BE2C (cell line): Measurements from ENCODE around the gene OCA2.
"Not testable (repeated sequence)": the region's sequence is repeated elsewhere in the genome, so short reads cannot be mapped to it uniquely, and the experiment has no call there.

Source experiments
- DNase-seq: peaks from one replicate; pipeline ENCODE4 v3.0.0-alpha.2; 2020
- H3K27me3 ChIP-seq: fragments of 250-450 bp; sonication (Bioruptor Pico); 2 replicates; pipeline ENCODE4 v1.5.1; 2020; ENCODE audit warnings: mild to moderate bottlenecking
- H3K36me3 ChIP-seq: fragments of 250-450 bp; sonication (Bioruptor Pico); 2 replicates; pipeline ENCODE4 v1.5.1; 2020; ENCODE audit warnings: mild to moderate bottlenecking
- H3K4me1 ChIP-seq: fragments of 250-450 bp; sonication (Bioruptor Pico); 2 replicates; pipeline ENCODE4 v1.5.1; 2020
- H3K4me3 ChIP-seq: 2 replicates; pipeline ENCODE4 v1.5.1; 2011; ENCODE audit warnings: low read depth, low read length
- H3K9me3 ChIP-seq: fragments of 250-450 bp; sonication (Bioruptor Pico); 2 replicates; pipeline ENCODE4 v1.5.1; 2020
- CTCF ChIP-seq: IDR thresholded peaks from 2 replicates; pipeline ENCODE4 v1.5.1; 2012; ENCODE audit warnings: mild to moderate bottlenecking, low read depth, low read length

Gene OCA2

GRCh38 chr15:27714675-27715074 is 384.4 kb downstream of the OCA2 start:
- H3K4me1 ChIP-seq, result no peaks in the 10 kb centered on the region
- TF ChIP-seq CTCF, result peak; percentile 21; the same call in 1 of the 2 replicates
- DNase-seq, result no peak
- H3K36me3 ChIP-seq, result no peaks in the 10 kb centered on the region
- H3K9me3 ChIP-seq, result no peaks in the 10 kb centered on the region; the same call in 1 of the 2 replicates
- no peaks in the 10 kb centered on the region for H3K27me3 ChIP-seq
- no peak overlapping the region for H3K4me3 ChIP-seq

GRCh38 chr15:27713850-27714249 is 385.3 kb downstream of the OCA2 start:
- not testable (repeated sequence) for H3K27me3 ChIP-seq, H3K9me3 ChIP-seq, DNase-seq, H3K36me3 ChIP-seq, H3K4me3 ChIP-seq, H3K4me1 ChIP-seq

GRCh38 chr15:27707257-27707656 is 391.9 kb downstream of the OCA2 start:
- H3K36me3 ChIP-seq, result no peaks in the 10 kb centered on the region
- no peak for DNase-seq

GRCh38 chr15:27706300-27706699 is 392.8 kb downstream of the OCA2 start:
- no peak for DNase-seq
- no peak for TF ChIP-seq CTCF
- no peak overlapping the region for H3K4me3 ChIP-seq

More at GRCh38 chr15:27707257-27707656, 391.9 kb downstream of the OCA2 start:
- Histone ChIP-seq H3K4me3 (no peak overlapping the region), H3K4me1 (no peaks in the 10 kb centered on the region), H3K9me3 (no peaks in the 10 kb centered on the region), H3K27me3 (no peaks in the 10 kb centered on the region)
- TF ChIP-seq CTCF, result no peak

GRCh38 chr15:27705056-27705455 is 394.1 kb downstream of the OCA2 start:
- no peaks in the 10 kb centered on the region for H3K4me1 ChIP-seq
- H3K4me3 ChIP-seq, result no peak overlapping the region
- no peaks in the 10 kb centered on the region for H3K9me3 ChIP-seq
- no peaks in the 10 kb centered on the region for H3K36me3 ChIP-seq
- H3K27me3 ChIP-seq, result no peaks in the 10 kb centered on the region
- TF ChIP-seq CTCF, result no peak
- DNase-seq, result no peak

More at GRCh38 chr15:27706300-27706699, 392.8 kb downstream of the OCA2 start:
- Histone ChIP-seq H3K9me3 (no peaks in the 10 kb centered on the region), H3K27me3 (no peaks in the 10 kb centered on the region), H3K36me3 (no peaks in the 10 kb centered on the region), H3K4me1 (no peaks in the 10 kb centered on the region)
